GM06990 (cell line): ENCODE results near the gene OR10K2.

ENCODE experiments used
- DNase-seq: peaks from one replicate; pipeline ENCODE4 v3.0.0-alpha.2; 2011; ENCODE audit not compliant: insufficient read length; ENCODE audit errors: extremely low read depth
- H3K27me3 ChIP-seq: replicated peaks from 2 replicates; pipeline ENCODE4 v1.6.0; 2011; ENCODE audit warnings: low read length; ENCODE audit not compliant: control insufficient read depth, insufficient read depth
- H3K36me3 ChIP-seq: 2 replicates; pipeline ENCODE4 v1.5.1; 2011; ENCODE audit warnings: low read length; ENCODE audit not compliant: control insufficient read depth, insufficient read depth
- H3K4me3 ChIP-seq: replicated peaks from 2 replicates; pipeline ENCODE4 v1.5.1; 2011; ENCODE audit warnings: low read depth, mild to moderate bottlenecking, control low read depth, low read length
- CTCF ChIP-seq: IDR thresholded peaks from 2 replicates; pipeline ENCODE4 v1.5.1; 2011; ENCODE audit warnings: low read length, control low read depth, mild to moderate bottlenecking, inconsistent platforms; ENCODE audit not compliant: insufficient read depth, poor library complexity, severe bottlenecking

OR10K2 gene

DNA sequence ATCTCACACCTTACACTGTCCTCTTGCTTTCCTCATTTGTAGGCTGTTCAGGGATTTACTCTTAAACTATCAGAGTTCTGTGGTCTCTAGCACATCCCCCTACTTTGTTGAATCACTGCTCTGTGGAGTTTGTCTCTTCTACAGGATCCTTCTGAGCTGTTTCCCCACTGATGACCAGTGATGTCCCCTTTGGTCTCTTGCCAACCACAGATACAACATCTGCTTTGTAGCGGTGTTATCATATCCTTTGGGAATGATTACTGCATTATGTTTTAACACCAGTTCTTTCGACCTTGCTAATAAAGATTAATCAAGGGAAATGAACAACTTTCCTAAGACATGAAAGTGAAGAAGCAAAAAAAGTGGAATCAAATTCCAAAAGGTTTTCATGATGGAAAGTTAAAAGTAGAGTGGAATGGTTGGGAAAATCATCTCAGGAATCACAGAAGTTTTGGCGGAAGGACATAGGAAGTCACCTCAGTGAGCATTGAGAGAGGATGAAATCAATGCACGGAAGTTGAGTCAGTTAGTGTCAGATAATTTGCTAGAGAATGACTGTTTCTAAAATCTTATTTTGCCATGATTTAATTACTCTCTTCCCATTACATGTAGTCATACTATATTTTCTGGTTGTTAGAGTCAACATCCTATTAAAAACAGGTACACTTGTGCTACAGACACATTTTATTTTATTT is 11.2 kb downstream of the OR10K2 start:
- DNase-seq: no peak
- Histone ChIP-seq H3K36me3 (no peaks in the 10 kb centered on the region), H3K4me3 (no peak overlapping the region), H3K27me3 (no peaks in the 10 kb centered on the region)
- no peak for TF ChIP-seq CTCF

- Histone ChIP-seq H3K27me3 (no peaks in the 10 kb centered on the region), H3K36me3 (no peaks in the 10 kb centered on the region), H3K4me3 (no peak overlapping the region)
- TF ChIP-seq CTCF: no peak
- no peak for DNase-seq
Measured at GRCh38 chr1:158407092-158407491, 18.9 kb downstream of the OR10K2 start.

DNA sequence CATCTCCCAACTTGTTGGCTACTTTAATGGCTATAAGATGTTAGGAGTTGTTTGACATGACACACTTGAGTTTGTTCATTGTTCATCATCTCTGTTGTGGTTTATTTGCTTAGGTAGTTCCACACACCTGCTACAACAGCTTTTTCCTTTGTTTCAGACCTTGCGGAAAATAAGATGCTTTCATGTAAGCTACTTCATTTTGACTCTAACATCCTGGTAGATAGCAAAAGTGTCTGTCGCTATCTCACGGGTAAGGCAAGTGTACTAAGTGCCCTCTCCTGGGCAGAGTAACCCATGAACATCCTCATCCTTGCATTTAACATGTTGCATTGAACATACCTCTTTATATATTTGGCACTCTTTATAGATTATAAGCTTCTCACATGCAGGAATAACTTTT is 25.2 kb downstream of the OR10K2 start:
- no peaks in the 10 kb centered on the region for H3K27me3 ChIP-seq
- no peak for TF ChIP-seq CTCF
- no peak overlapping the region for H3K4me3 ChIP-seq
- no peak for DNase-seq
- H3K36me3 ChIP-seq: no peaks in the 10 kb centered on the region

DNA sequence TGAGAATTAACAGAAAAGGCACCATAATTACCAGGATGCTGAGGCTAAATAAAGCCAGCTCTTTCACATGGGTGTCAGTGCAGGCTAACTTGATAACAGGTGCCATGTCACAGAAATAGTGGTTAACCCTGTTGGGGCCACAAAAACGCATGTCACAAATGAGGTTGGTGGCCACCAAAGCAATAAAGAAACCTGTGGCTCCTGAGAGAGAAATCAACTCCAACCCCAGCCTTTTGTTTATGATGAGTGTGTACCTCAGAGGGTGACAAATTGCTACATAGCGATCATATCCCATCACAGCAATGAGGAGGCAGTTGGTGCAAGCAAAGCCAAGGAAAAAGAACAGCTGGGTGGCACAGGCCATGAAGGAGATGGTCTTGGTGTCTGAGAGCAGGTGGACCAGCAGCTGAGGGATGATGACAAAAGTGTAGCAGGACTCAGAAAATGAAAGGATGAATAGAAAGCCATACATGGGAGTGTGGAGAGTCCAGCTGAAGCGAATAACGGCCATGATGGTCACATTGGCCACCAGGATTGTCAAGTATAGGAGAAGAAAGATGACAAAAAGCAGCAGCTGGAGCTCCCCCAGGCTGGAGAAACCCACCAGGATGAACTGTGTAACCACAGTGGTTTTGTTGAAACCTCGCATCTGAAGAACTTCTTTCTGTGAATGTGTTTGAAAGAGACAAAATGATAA is 27.1 kb downstream of the OR10K2 start, which contains the start of gene OR10T2:
Gene OR10T2 (minus strand): TSS at position 649 of the 697 bp plus-strand sequence. CDS start 0 bp downstream, at position 649.
- no peak for DNase-seq
- H3K36me3 ChIP-seq: no peaks in the 10 kb centered on the region
- no peak for TF ChIP-seq CTCF
- H3K4me3 ChIP-seq: no peak within 1 kb of the TSS
- no peaks in the 10 kb centered on the region for H3K27me3 ChIP-seq

GRCh38 chr1:158396646-158397045 is 29.4 kb downstream of the OR10K2 start:
- no peaks in the 10 kb centered on the region for H3K27me3 ChIP-seq
- H3K36me3 ChIP-seq: no peaks in the 10 kb centered on the region
- DNase-seq: no peak
- TF ChIP-seq CTCF: no peak
- H3K4me3 ChIP-seq: no peak overlapping the region

DNA sequence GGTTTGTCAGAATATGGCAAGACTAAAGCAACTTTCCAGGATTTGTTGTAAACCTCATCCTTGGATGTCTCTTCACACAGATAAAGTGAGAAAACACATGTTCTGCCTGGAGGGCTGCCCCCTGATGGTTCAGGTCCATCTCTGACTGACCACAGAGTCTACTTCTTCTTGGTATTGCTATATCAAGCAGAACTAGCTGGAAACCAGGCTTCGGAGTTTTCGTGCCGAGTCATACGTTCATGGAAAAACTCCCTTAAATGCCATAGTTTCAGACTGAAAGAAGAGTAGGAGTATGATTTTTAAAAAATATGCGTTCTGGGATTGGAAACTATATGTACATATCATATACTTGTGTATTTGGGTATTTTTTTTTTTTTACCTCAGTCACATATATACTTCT is 32.6 kb downstream of the OR10K2 start:
- no peak for TF ChIP-seq CTCF
- DNase-seq: no peak
- Histone ChIP-seq H3K27me3 (no peaks in the 10 kb centered on the region), H3K4me3 (no peak overlapping the region), H3K36me3 (no peaks in the 10 kb centered on the region)
